GM21737 (cell line): ENCODE results near the gene USP15.
A peak's percentile ranks its signal among the peaks of the same experiment; 100 is the strongest.
"Not testable (repeated sequence)": the region's sequence is repeated elsewhere in the genome, so short reads cannot be mapped to it uniquely, and the experiment has no call there.

Experiments
- ATAC-seq: cut with Tn5 transposase; IDR thresholded peaks from one replicate; pipeline ENCODE4 v1.9.1; 2021; ENCODE audit warnings: mild to moderate bottlenecking, moderate library complexity; ENCODE audit not compliant: unreplicated experiment

Gene USP15

DNA sequence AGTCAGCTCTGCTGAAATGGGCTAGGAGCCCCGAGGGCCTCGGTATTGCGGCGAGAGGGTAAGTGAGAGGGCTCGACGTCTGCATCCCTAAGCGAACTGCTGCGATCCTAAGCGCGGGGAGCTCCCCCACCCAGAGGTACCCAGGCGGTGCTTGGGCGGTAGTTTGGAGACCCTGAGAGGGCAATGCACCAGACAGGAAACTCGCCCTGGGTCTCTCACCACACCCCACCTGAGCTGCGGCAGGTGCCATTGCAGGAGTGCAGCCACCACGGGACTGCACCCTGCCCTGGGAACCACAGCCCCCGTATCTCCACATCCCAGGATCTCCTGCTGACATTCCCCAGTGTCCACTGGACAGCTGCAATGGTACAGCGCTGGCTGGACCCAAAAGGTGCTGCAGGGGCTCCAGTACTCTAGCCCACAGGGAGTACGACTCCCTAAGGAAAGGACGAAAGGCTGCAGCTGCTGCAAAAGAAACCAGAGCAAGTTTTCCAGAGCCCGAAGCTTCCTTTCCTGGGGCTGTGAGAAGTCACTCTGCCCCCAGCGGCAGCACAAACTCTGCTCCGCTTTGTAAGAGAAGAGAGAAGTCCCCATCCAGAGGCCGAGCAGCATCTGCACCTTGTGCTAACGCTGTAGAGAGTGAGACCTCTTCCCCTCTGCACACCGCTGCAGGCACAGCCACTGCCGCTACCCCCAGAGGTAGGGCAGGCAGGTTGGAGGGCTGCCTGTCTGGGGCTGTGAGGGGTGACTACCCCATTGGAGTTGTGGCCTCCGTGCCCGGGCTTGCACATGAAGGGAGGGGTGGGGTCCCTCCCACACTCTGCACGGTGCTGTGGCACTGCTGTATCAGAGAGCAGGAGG, 175.3 kb downstream of the USP15 start:
- peak; percentile 80 for ATAC-seq

DNA sequence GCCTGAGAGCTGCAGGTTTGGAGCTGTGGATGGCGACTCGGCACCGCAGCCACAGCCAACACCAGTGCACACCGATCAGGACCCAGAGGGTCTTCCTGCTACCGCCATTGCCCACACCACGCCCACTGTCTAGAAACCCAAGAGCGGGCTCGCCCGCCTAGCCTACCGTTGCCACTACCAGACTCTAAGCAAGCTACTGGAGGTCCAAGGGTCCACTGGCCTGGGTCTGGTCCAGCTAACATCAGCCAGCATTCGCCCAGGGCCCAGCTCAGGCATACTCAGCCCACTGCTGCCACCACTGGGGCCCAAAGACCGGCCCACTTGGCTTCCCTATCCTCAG, 175.9 kb downstream of the USP15 start:
- no peak for ATAC-seq

DNA sequence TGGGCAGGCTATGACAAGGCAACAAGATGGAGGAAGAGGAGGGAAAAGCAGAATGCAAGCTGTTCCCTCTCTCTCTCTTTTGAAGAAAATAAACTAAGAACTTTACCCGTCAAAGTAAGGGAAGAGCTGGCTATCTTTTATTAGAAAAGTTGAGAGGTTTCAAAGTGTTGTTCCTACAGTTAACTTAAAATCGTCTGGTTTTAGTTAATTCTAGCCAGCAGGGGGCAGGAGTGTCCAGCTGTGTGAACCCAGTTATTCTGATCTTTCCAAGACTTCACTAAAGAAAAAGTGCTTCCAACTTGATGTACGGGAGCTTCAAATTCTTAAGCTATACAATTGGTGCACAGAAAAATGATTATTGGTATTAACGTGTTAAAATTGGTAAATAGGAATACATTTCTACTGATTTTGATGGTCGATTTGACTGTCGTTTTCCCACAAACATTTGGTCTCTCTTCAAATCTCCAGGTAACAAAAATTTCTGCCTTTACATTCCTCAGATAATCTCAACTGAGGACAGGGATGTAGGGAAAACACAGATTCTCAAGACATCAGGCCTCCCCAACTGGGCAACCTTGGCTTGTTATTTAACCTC, 178.0 kb downstream of the USP15 start:
- no peak for ATAC-seq

DNA sequence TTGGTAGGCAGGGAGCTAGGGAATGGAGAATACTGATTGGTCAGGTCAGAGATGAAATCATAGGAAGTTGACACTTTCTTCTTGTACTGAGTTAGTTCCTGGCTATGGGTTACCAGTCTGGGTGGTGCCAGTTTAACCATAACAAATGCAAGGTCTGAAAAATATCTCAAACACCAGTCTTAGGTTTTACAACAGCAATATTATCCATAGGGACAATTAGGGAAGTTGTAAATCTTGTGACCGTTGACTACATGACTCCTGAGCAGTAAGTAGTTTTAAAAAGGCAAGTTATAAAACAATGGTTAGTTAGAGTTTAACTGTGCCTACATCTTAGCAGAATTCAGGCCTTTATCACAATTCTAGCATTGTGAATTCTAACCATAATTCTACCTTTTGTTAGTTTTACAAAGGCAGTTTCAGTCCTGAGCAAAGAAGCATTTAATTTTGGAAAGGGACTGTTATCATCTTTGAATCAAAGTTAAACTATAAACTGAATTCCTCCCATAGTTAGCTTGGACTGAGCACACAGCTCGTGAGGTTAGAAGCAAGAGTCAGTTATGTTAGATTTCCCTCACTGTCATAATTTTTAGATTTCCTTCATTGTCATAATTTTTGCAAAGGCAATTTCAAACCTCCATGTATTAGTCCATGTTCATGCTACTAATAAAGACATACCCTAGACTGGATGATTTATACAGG, 186.7 kb downstream of the USP15 start:
- ATAC-seq, result no peak

DNA sequence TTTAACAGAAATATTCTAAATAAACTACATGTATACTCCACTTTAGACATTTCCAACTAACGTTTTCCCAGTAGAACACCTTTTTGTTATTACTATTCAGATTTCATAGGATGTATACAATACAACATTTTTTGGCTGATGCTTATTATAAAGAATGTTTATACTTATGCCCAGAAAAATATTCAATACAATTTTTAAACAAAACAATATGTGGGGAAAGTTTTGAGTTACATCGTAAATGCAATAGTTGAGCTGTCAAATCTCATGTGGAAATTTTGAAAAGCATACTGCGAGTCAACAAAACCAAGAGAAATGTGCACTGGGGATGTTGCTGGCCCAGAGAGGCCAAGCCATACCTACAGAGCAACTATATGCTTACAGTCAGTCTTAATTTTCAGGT, 188.2 kb downstream of the USP15 start:
- no peak for ATAC-seq

DNA sequence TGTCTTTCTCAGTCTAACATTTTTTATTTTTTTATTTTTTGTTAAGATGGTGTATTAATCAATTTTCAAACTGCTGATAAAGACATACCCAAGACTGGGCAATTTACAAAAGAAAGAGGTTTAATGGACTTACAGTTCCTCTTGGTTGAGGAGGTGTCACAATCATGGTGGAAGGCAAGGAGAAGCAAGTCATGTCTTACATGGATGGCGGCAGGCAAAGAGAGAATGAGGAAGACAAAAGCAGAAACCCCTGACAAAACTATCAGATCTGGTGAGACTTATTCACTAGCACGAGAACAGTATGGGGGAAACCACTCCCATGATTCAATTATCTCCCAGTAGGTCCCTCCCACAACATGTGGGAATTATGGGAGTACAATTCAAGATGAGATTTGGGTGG, 195.2 kb downstream of the USP15 start:
- ATAC-seq, result not testable (repeated sequence)

DNA sequence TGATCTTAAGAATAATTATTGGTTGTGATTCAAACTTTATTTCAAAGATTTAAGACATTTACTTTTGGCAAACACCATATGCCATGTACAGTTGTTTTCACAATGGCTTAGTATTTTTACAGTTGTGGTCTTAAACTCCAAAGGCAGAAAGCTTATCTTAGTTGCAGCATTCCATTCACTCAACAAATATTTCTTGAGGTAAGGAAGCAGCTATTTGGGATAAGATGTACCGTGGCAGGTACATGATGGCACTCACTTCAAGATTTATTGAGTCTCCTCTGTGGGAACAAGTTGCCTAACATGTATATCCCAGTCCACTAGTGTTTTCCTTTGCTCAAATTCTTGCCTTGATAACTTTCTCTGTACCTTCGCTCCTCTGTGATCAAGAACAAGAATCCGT, 198.4 kb downstream of the USP15 start:
- ATAC-seq, result no peak

DNA sequence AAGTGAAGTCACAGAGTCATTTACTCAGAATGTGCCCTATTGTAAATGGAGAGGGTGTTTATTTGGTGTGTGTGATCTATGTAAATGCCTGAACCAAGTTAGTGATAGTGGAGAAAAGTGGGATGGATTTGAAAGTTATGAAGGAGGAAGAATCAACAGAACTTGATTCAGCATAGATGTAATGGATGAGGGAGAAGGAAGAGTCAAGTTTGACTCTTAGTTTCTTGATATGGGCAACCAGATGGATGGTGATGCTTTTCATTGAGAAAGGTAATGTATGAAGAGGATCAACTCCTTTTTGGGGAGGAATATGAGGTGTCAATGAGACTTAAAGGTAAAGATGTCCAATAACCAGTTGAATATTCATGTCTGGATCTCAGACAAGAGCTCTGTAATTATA, 199.8 kb downstream of the USP15 start:
- ATAC-seq, result no peak

DNA sequence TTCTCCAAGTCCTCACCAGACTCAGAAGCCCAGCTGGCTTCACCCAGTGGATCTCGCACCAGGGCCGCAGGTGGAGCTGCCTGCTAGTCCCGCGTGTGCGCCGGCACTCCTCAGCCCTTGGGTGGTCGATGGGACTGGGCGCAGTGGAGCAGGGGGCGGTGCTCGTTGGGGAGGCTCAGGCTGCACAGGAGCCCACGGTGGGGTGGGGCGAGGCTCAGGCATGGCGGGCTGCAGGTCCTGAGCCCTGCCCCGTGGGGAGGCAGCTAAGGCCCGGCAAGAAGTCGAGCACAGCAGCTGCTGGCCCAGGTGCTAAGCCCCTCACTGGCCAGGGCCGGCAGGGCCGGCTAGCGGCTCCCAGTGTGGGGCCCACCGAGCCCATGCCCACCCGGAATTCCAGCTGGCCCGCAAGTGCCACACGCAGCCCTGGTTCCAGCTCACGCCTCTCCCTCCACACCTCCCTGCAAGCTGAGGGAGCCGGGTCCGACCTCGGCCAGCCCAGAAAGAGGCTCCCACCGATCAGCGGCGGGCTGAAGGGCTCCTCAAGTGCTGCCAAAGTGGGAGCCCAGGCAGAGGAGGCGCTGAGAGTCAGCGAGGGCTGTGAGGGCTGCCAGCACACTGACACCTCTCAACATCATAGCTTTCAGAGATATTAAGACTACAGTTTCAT, 201.1 kb downstream of the USP15 start:
- ATAC-seq, result not testable (repeated sequence)

DNA sequence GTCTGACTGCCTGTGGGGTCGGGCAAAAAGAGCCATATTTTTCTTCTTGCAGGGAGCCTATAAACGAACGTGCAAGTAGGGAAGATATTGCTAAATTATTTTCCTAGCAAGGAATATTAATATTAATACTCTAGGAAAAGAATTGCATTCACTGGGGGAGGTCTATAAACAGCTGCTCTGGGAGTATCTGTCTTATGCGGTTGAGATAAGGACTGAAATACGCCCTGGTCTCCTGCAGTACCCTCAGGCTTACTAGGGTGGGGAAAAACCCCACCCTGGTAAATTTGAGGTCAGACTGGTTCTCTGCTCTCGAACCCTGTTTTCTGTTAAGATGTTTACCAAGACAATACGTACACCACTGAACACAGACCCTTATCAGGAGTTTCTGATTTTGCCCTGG, 203.0 kb downstream of the USP15 start:
- not testable (repeated sequence) for ATAC-seq
